Uterus (tissue), 4 donors: ENCODE measurements around the gene BMP2K. TPM values are rescaled to one million over a fixed set of nuclear protein-coding genes. Genes with fewer than 3 reads are reported as not detected.

ENCODE experiments used
- DNase-seq, 2 donors: peaks; one replicate each; pipeline ENCODE4 v3.0.0-alpha.2; 2019 to 2020
- H3K27ac ChIP-seq, 2 donors: fragments of 200-600 bp; sonication (generic); 1 replicate in 1 of 2; 2 replicates in 1 of 2; pipeline ENCODE4 v1.5.1; 2016 to 2018
- H3K27me3 ChIP-seq, 2 donors: fragments of 200-600 bp; sonication (generic); one replicate each; pipeline ENCODE4 v1.5.1; 2018 to 2019; ENCODE audit warnings: control low read depth in 1 of 2
- H3K36me3 ChIP-seq, 2 donors: fragments of 200-600 bp; sonication (generic); one replicate each; pipeline ENCODE4 v1.5.1; 2019; ENCODE audit warnings: control low read depth in 1 of 2
- H3K4me1 ChIP-seq, 2 donors: fragments of 200-600 bp; sonication (generic); one replicate each; pipeline ENCODE4 v1.5.1; 2018 to 2019; ENCODE audit warnings: control low read depth in 1 of 2
- H3K4me3 ChIP-seq, 2 donors: fragments of 200-600 bp; sonication (generic); 1 replicate in 1 of 2; 2 replicates in 1 of 2; pipeline ENCODE4 v1.5.1; 2018 to 2019; ENCODE audit warnings: mild to moderate bottlenecking in 1 of 2
- H3K9me3 ChIP-seq, 2 donors: fragments of 200-600 bp; sonication (generic); one replicate each; pipeline ENCODE4 v1.5.1; 2019; ENCODE audit warnings: control low read depth in 1 of 2
- CTCF ChIP-seq, 4 experiments: fragments of 200-600 bp in 2 of 4; fragments of 450-650 bp in 2 of 4; sonication (generic) in 2 of 4; IDR thresholded peaks; one replicate each; pipeline ENCODE4 v1.5.1; 2016 to 2019; ENCODE audit warnings: antibody characterized with exemption in 4 of 4, mild to moderate bottlenecking in 2 of 4, moderate library complexity in 1 of 4
- POLR2A ChIP-seq, 2 donors: fragments of 450-650 bp; IDR thresholded peaks; one replicate each; pipeline ENCODE4 v1.6.1; 2016; ENCODE audit warnings: antibody characterized with exemption in 2 of 2, mild to moderate bottlenecking in 1 of 2, moderate library complexity in 1 of 2
- intact Hi-C: fragments of 100-400 bp; cut with DNase I; formaldehyde crosslinking; loops from one replicate; pipeline ENCODE4 v1.15.1; 2023; ENCODE audit warnings: low total_unique reads
- total RNA-seq, 4 donors: library from RNA; depleted of rRNA in 3 of 4; stranded (reverse); fragments of >200 nt in 3 of 4; gene quantifications; one replicate each; pipeline versions ENCODE4 v1.1.0 to v1.2.4, GENCODE V29; 2014 to 2023
- donor health status: DM: yes; HTN: yes; CAD: no.

BMP2K gene
- total RNA-seq, 4 donors from 2014 or later = 14.7 to 67.3 (median 29.2) TPM

GRCh38 chr4:78748381-78748780, 27.8 kb upstream of the BMP2K start:
- Histone ChIP-seq H3K36me3 (no peaks in the 10 kb centered on the region), H3K9me3 (no peaks in the 10 kb centered on the region), H3K27ac (no peak overlapping the region), H3K27me3 (no peaks in the 10 kb centered on the region), H3K4me1 (no peaks in the 10 kb centered on the region), H3K4me3 (no peak overlapping the region)
- no peak for TF ChIP-seq POLR2A (IDR thresholded peaks at IDR 0.05)
- no peak for TF ChIP-seq CTCF (IDR thresholded peaks at IDR 0.05)
- intact Hi-C loops = no loop called here
- DNase-seq = no peak

- Histone ChIP-seq H3K9me3 (no peaks in the 10 kb centered on the region), H3K4me3 (no peak overlapping the region), H3K36me3 (no peaks in the 10 kb centered on the region), H3K4me1 (no peaks in the 10 kb centered on the region), H3K27me3 (no peaks in the 10 kb centered on the region), H3K27ac (no peak overlapping the region)
- intact Hi-C loops = no loop called here
- no peak for TF ChIP-seq CTCF (IDR thresholded peaks at IDR 0.05)
- TF ChIP-seq POLR2A (IDR thresholded peaks at IDR 0.05) = no peak
- no peak for DNase-seq
These were observed 26.7 kb upstream of the BMP2K start for GRCh38 chr4:78749258-78749971.

GRCh38 chr4:78749972-78750727, 26.0 kb upstream of the BMP2K start:
- intact Hi-C loops = no loop called here
- no peak overlapping the region for H3K27ac ChIP-seq
- no peaks in the 10 kb centered on the region for H3K9me3 ChIP-seq
- H3K4me1 ChIP-seq = no peaks in the 10 kb centered on the region
- TF ChIP-seq CTCF (IDR thresholded peaks at IDR 0.05) (no peak), POLR2A (IDR thresholded peaks at IDR 0.05) (no peak)
- H3K36me3 ChIP-seq = no peaks in the 10 kb centered on the region
- no peaks in the 10 kb centered on the region for H3K27me3 ChIP-seq
- no peak for DNase-seq
- H3K4me3 ChIP-seq = no peak overlapping the region

GRCh38 chr4:78753091-78753490, 23.1 kb upstream of the BMP2K start:
- Histone ChIP-seq H3K27ac (no peak overlapping the region), H3K4me3 (no peak overlapping the region), H3K4me1 (no peaks in the 10 kb centered on the region), H3K9me3 (no peaks in the 10 kb centered on the region), H3K27me3 (no peaks in the 10 kb centered on the region), H3K36me3 (no peaks in the 10 kb centered on the region)
- intact Hi-C loops = no loop called here
- TF ChIP-seq CTCF (IDR thresholded peaks at IDR 0.05) (no peak), POLR2A (IDR thresholded peaks at IDR 0.05) (no peak)
- DNase-seq = no peak

- Histone ChIP-seq H3K36me3 (no peaks in the 10 kb centered on the region), H3K27ac (no peak overlapping the region), H3K4me1 (no peaks in the 10 kb centered on the region), H3K27me3 (no peaks in the 10 kb centered on the region), H3K9me3 (no peaks in the 10 kb centered on the region), H3K4me3 (no peak overlapping the region)
- TF ChIP-seq POLR2A (IDR thresholded peaks at IDR 0.05) = no peak
- TF ChIP-seq CTCF (IDR thresholded peaks at IDR 0.05) = no peak
- intact Hi-C loops = no loop called here
- no peak for DNase-seq
These were observed 21.3 kb upstream of the BMP2K start for GRCh38 chr4:78754872-78755271.
